GM12878 (cell line): ENCODE data around the gene ATXN1. TPM values are rescaled to one million over a fixed set of nuclear protein-coding genes. Genes with fewer than 3 reads are reported as not detected.

Source experiments
- ATAC-seq: fragments of 200-7000 bp; cut with Tn5 transposase; 3 replicates; pipeline ENCODE4 v1.9.1; 2020; ENCODE audit warnings: mild to moderate bottlenecking, moderate library complexity
- BruUV-seq: library from RNA; stranded (reverse); fragments of 400-500 nt; replicated peaks from 2 replicates; lab custom pipeline; 2021; lab: Mats Ljungman, UMichigan
- CTCF ChIA-PET: fragments of 300-600 bp; sonication (Branson Sonifier 250); formaldehyde crosslinking; extraction: SDS; loops from one replicate; lab custom pipeline; 2021; ENCODE audit warnings: inconsistent platforms; lab: Yijun Ruan, JAX
- POLR2A ChIA-PET: fragments of 350-600 bp; formaldehyde crosslinking; extraction: SDS; loops from one replicate; lab custom pipeline; 2021; ENCODE audit warnings: inconsistent platforms; lab: Charles Lee
- RAD21 ChIA-PET: fragments of 300-600 bp; sonication (Branson Sonifier 250); formaldehyde crosslinking; loops from one replicate; lab custom pipeline; 2023; ENCODE audit warnings: antibody characterized with exemption; ENCODE audit not compliant: unreplicated experiment; lab: Charles Lee
- SMC1A ChIA-PET: fragments of 300-600 bp; sonication (Branson Sonifier 250); formaldehyde crosslinking; loops from one replicate; lab custom pipeline; 2023; ENCODE audit not compliant: unreplicated experiment, uncharacterized antibody; lab: Charles Lee
- DNase-seq: peaks from one replicate; pipeline ENCODE4 v3.0.0-alpha.2; 2011; ENCODE audit warnings: low read depth, low spot score
- FAIRE-seq: peaks from 3 replicates; lab custom pipeline; 2011; peaks lifted over from hg19 to GRCh38; lab: Jason Lieb, UNC
- H2AFZ ChIP-seq: 2 replicates; pipeline ENCODE4 v1.6.0; 2011; ENCODE audit warnings: low read depth, low read length, control low read depth; ENCODE audit not compliant: control insufficient read depth
- H3K27ac ChIP-seq: 2 replicates; pipeline ENCODE4 v1.5.1; 2011; ENCODE audit warnings: control low read depth; ENCODE audit not compliant: control insufficient read depth, insufficient read depth
- H3K27me3 ChIP-seq, 2 experiments: replicated peaks in 1 of 2; 2 replicates each; pipeline versions ENCODE4 v1.6.0 to v1.6.1; 2011; ENCODE audit warnings: low read length in 1 of 2; ENCODE audit not compliant: control insufficient read depth in 2 of 2, insufficient read depth in 2 of 2
- H3K36me3 ChIP-seq, 2 experiments: 2 replicates each; pipeline ENCODE4 v1.5.1; 2011; ENCODE audit warnings: low read length in 1 of 2; ENCODE audit not compliant: control insufficient read depth in 2 of 2, insufficient read depth in 2 of 2
- H3K4me1 ChIP-seq: 2 replicates; pipeline ENCODE4 v1.6.1; 2011; ENCODE audit warnings: mild to moderate bottlenecking, low read length, moderate library complexity, mixed read lengths; ENCODE audit not compliant: control insufficient read depth, insufficient read depth
- H3K4me2 ChIP-seq: 2 replicates; pipeline ENCODE4 v1.6.0; 2011; ENCODE audit warnings: control low read depth; ENCODE audit not compliant: control insufficient read depth, insufficient read depth
- H3K4me3 ChIP-seq: fragments of 200-600 bp; sonication (generic); 2 replicates; pipeline ENCODE4 v1.5.1; 2016
- H3K79me2 ChIP-seq: 2 replicates; pipeline ENCODE4 v1.6.0; 2011; ENCODE audit warnings: low read length; ENCODE audit not compliant: control insufficient read depth, insufficient read depth
- H3K9ac ChIP-seq: 2 replicates; pipeline ENCODE4 v1.8.0; 2011; ENCODE audit warnings: low read length, control low read depth, mixed read lengths; ENCODE audit not compliant: control insufficient read depth, insufficient read depth
- H3K9me3 ChIP-seq: replicated peaks from 3 replicates; pipeline ENCODE4 v1.5.1; 2011; ENCODE audit warnings: mild to moderate bottlenecking, low read length; ENCODE audit not compliant: control insufficient read depth, insufficient read depth
- H4K20me1 ChIP-seq: 2 replicates; pipeline ENCODE4 v1.6.0; 2011; ENCODE audit not compliant: control insufficient read depth, insufficient read depth
- BRCA1 ChIP-seq: IDR thresholded peaks from 2 replicates; pipeline ENCODE4 v1.6.1; 2011; ENCODE audit warnings: low read depth, low read length, improper control_type of control experiment
- CHD2 ChIP-seq: IDR thresholded peaks from 2 replicates; pipeline ENCODE4 v1.6.1; 2011; ENCODE audit warnings: low read depth, low read length, improper control_type of control experiment, borderline replicate concordance
- E2F4 ChIP-seq: IDR thresholded peaks from 2 replicates; pipeline ENCODE4 v1.6.1; 2012; ENCODE audit warnings: low read depth, low read length, improper control_type of control experiment
- EED ChIP-seq: sonication (generic); IDR thresholded peaks from 2 replicates; pipeline ENCODE4 v1.6.1; 2016; ENCODE audit warnings: antibody characterized with exemption, low read depth
- EGR1 ChIP-seq, 2 experiments: IDR thresholded peaks; 1 replicate in 1 of 2; 2 replicates in 1 of 2; pipeline ENCODE4 v1.6.1; 2011 to 2012; ENCODE audit warnings: low read depth in 2 of 2, low read length in 2 of 2, borderline replicate concordance in 1 of 2, mild to moderate bottlenecking in 1 of 2, moderate library complexity in 1 of 2
- JUNB ChIP-seq: IDR thresholded peaks from 2 replicates; pipeline ENCODE4 v1.6.1; 2016; ENCODE audit warnings: antibody characterized with exemption, mild to moderate bottlenecking
- MYC ChIP-seq: IDR thresholded peaks from 2 replicates; pipeline ENCODE4 v1.6.1; 2011; ENCODE audit warnings: mild to moderate bottlenecking, low read length, moderate library complexity, inconsistent platforms; ENCODE audit not compliant: insufficient read depth, insufficient replicate concordance, insufficient read length, severe bottlenecking
- RELA ChIP-seq: fragments of 450-650 bp; IDR thresholded peaks from 2 replicates; pipeline ENCODE4 v1.8.0; 2014; ENCODE audit warnings: borderline replicate concordance; ENCODE audit not compliant: partially characterized antibody
- SMARCA5 ChIP-seq: fragments of 450-650 bp; IDR thresholded peaks from 2 replicates; pipeline ENCODE4 v1.6.1; 2017; ENCODE audit warnings: mild to moderate bottlenecking
- SUPT20H ChIP-seq: IDR thresholded peaks from 2 replicates; pipeline ENCODE4 v1.6.1; 2011; ENCODE audit warnings: low read depth, mild to moderate bottlenecking, low read length, moderate library complexity, borderline replicate concordance; ENCODE audit not compliant: control insufficient read depth
- ZNF687 ChIP-seq: fragments of 450-650 bp; IDR thresholded peaks from 2 replicates; pipeline ENCODE4 v1.6.1; 2017; ENCODE audit warnings: mild to moderate bottlenecking, moderate library complexity
- WGBS: methylation state at CpG from one replicate; pipeline ENCODE4 v1.1.6; 2016; ENCODE audit warnings: low lambda C conversion rate; ENCODE audit not compliant: insufficient replicate concordance, insufficient coverage; ENCODE audit errors: missing lambda C conversion rate; 5-methylcytosine and 5-hydroxymethylcytosine counted together
- in situ Hi-C: fragments of 300-500 bp; cut with MboI; formaldehyde crosslinking; loops from 9 replicates; pipeline ENCODE4 v1.14.3; 2018; ENCODE audit warnings: mixed read lengths
- intact Hi-C: fragments of 100-400 bp; cut with micrococcal nuclease; formaldehyde crosslinking; loops from one replicate; pipeline ENCODE4 v1.14.2; 2022; ENCODE audit not compliant: unreplicated experiment
- polyA plus RNA-seq, 11 experiments: library from polyadenylated mRNA; depleted of rRNA in 4 of 11; unstranded in 6 of 11; stranded (reverse) in 5 of 11; fragments of >200 nt; fragmentation: Nextera tagmentation in 4 of 11; fragmentation: Illumina TruSeq in 1 of 11; extraction: Ambion mirVana in 4 of 11; extraction: Trizol in 1 of 11; gene quantifications; 1 replicate in 1 of 11; 2 replicates in 10 of 11; pipeline versions ENCODE4 v1.2.1 to v1.2.3, GENCODE V29; 2011 to 2016; ENCODE audit warnings: inconsistent platforms in 2 of 11, missing spikeins in 2 of 11, low read depth in 1 of 11
- total RNA-seq, 4 experiments: library from RNA; depleted of rRNA in 3 of 4; stranded (reverse); fragments of >200 nt in 3 of 4; fragmentation: Illumina TruSeq in 1 of 4; extraction: Trizol in 1 of 4; gene quantifications; 2 replicates each; pipeline versions ENCODE4 v1.2.1 to v1.2.3, GENCODE V29; 2013 to 2021

The ATXN1 gene
- total and polyA plus RNA-seq, 10 of the 15 experiments (the other 5 are each of a cell fraction or from before 2014, with no cell fraction given), result 12.2 to 51.2 (median 20.5) TPM

- H3K4me2 ChIP-seq, result no peak overlapping the region; the same call in 1 of the 2 replicates
- in situ Hi-C loops, result loop anchor here (5.0 kb wide), 1 partner anchor 173 kb away; no protein-coding TSS in a partner anchor
- H3K36me3 ChIP-seq, result no peaks in the 10 kb centered on the region
- H4K20me1 ChIP-seq, result no peaks in the 10 kb centered on the region
- CTCF ChIA-PET, result interaction anchor here (0.7 to 1.8 kb wide), 3 partner anchors 85 to 1134 kb away, joined by 3 to 7 read pairs (median 5); no protein-coding TSS in a partner anchor
- TF ChIP-seq EED, result no peak
- TF ChIP-seq MYC, result no peak
- TF ChIP-seq JUNB, result no peak
- no peak for TF ChIP-seq BRCA1
- TF ChIP-seq RELA, result no peak
- TF ChIP-seq E2F4, result no peak
- TF ChIP-seq ZNF687, result no peak
- no peak for TF ChIP-seq EGR1 (IDR thresholded peaks at IDR 0.05; ENCODE audit: borderline replicate concordance in 1 of 2, low read depth in 2 of 2, low read length in 2 of 2)
- no peak for TF ChIP-seq SMARCA5
- TF ChIP-seq SUPT20H, result no peak
- TF ChIP-seq CHD2, result no peak
- H3K27ac ChIP-seq, result no peak overlapping the region
- H3K4me1 ChIP-seq, result peaks cover 32% of the 10 kb centered on the region
- H2AFZ ChIP-seq, result no peak overlapping the region; the same call in 1 of the 2 replicates
- ATAC-seq (no peak), FAIRE-seq (no peak), DNase-seq (no peak)
- H3K27me3 ChIP-seq, result no peaks in the 10 kb centered on the region
- no peaks in the 10 kb centered on the region; the same call in 2 of the 3 replicates for H3K9me3 ChIP-seq
- SMC1A ChIA-PET, result interaction anchor here (0.7 to 10.7 kb wide), 7 partner anchors 17 to 168 kb away, joined by 3 to 98 read pairs (median 3); no protein-coding TSS in a partner anchor
- intact Hi-C loops, result no loop called here
- H3K79me2 ChIP-seq, result no peaks in the 10 kb centered on the region
- H3K9ac ChIP-seq, result no peak overlapping the region
- POLR2A ChIA-PET, result interaction anchor here (1.0 kb wide), 1 partner anchor 111 kb away, joined by 3 read pairs; no protein-coding TSS in a partner anchor
- BruUV-seq, result no TSS peak
- H3K4me3 ChIP-seq, result no peak overlapping the region
- 59% methylated on average over 8 of the region's 8 CpGs for WGBS
- RAD21 ChIA-PET, result interaction anchor here (1.1 to 1.4 kb wide), 2 partner anchors 63 to 100 kb away, joined by 3 to 5 read pairs; no protein-coding TSS in a partner anchor
Observed at GRCh38 chr6:16595514-16596120, 165.6 kb downstream of the ATXN1 start.
